ENCODE data around the gene BTG3.

BTG3 gene

GRCh38 chr21:17583898-17584297 lies 28.8 kb downstream of the BTG3 start:
- DNase-seq = no peak

GRCh38 chr21:17580319-17580718 lies 32.4 kb downstream of the BTG3 start:
- DNase-seq = no peak

- no peak for DNase-seq
Observed at GRCh38 chr21:17578876-17579275, 33.8 kb downstream of the BTG3 start.

- no peak for DNase-seq
Observed at GRCh38 chr21:17578162-17578561, 34.5 kb downstream of the BTG3 start.

GRCh38 chr21:17577701-17578100 lies 35.0 kb downstream of the BTG3 start:
- DNase-seq = no peak

GRCh38 chr21:17576080-17576835 lies 36.4 kb downstream of the BTG3 start:
- DNase-seq = no peak

- no peak for DNase-seq
Observed at GRCh38 chr21:17575076-17575475, 37.6 kb downstream of the BTG3 start.

- DNase-seq = no peak
Observed at GRCh38 chr21:17572431-17572830, 40.3 kb downstream of the BTG3 start.

GRCh38 chr21:17570786-17571185 lies 41.9 kb downstream of the BTG3 start:
- DNase-seq = no peak

- DNase-seq = no peak
Observed at GRCh38 chr21:17560377-17561025, 52.2 kb downstream of the BTG3 start.

GRCh38 chr21:17554679-17555465 lies 57.8 kb downstream of the BTG3 start:
- no peak for DNase-seq

- DNase-seq = no peak
Observed at GRCh38 chr21:17554120-17554519, 58.6 kb downstream of the BTG3 start.

GRCh38 chr21:17552410-17552809 lies 60.3 kb downstream of the BTG3 start:
- no peak for DNase-seq

GRCh38 chr21:17550671-17551308 lies 61.9 kb downstream of the BTG3 start:
- DNase-seq = no peak

GRCh38 chr21:17548262-17548661 lies 64.4 kb downstream of the BTG3 start:
- DNase-seq = no peak

- no peak for DNase-seq
Observed at GRCh38 chr21:17545007-17545406, 67.7 kb downstream of the BTG3 start.
